G401 (cell line): ENCODE data around the gene CWH43. TPM values are rescaled to one million over a fixed set of nuclear protein-coding genes. Genes with fewer than 3 reads are reported as not detected.
"Not testable (repeated sequence)": the region's sequence is repeated elsewhere in the genome, so short reads cannot be mapped to it uniquely, and the experiment has no call there.

Experiments used
- DNase-seq: peaks from one replicate; pipeline ENCODE4 v3.0.0-alpha.2; 2015; ENCODE audit warnings: low spot score
- in situ Hi-C: cut with HindIII; loops from 2 replicates; pipeline ENCODE4 v1.10.0; 2016; ENCODE audit warnings: low sequenced_read_pairs, mixed read lengths
- total RNA-seq: library from RNA; depleted of rRNA; stranded (reverse); fragments of >200 nt; shearing (Covaris generic); gene quantifications from 2 replicates; pipeline ENCODE4 v1.2.3, GENCODE V29; 2014

CWH43 gene
- total RNA-seq, 1 experiment from 2014 or later: not detected

DNA sequence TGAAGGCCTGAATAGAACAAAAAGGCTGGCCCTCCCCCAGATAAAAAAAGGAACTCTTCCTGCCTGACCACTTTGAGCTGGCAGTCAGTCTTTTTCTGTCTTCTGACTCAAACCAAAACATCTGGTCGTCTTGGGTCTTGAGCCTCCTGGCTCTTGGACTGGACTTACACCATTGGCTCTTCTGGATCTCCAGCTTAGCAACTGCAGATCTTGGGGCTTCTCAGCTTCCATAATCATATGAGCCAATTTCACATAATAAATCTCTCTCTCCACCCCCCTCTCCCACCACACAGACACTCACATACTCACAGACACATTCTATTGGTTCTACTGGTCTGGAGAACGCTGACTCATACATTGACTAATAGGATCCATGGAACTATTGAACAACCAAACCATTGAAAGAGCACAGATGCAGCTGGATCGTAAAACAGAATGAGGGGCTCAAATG, 15.6 kb upstream of the CWH43 start:
- in situ Hi-C loops: no loop called here
- DNase-seq: no peak

DNA sequence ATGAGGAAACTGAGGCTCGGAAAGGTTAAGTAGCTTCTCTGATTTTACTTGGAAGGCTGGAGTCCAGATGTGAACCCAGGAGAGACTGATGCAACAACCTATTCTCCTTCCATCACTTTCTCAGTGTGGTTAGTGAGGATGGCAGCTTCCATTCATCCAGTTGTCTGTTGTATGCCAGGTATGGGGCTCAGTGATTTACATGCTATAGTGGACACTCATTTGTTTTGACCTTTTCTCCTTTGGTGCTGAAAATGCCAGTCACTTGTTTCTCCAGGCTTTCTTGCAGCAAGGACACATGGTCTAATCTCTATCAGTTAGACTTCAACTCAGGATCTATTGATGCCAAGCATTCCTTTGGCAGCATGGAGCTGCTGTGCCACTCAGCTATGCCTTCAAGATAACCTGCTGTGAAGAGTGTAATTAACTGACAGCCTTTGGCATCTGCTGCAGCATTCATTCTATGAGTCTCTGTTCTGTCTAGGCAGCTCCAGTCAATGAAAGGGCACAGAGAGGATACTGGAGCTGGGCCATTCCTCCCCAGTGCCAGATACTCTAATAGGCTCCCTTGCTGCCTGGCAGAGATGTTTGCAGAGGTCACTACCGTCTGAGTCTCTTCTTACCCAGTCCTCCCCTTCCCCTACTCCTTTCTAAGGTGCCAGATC, 11.0 kb upstream of the CWH43 start:
- DNase-seq: peak; percentile 67
- in situ Hi-C loops: no loop called here

DNA sequence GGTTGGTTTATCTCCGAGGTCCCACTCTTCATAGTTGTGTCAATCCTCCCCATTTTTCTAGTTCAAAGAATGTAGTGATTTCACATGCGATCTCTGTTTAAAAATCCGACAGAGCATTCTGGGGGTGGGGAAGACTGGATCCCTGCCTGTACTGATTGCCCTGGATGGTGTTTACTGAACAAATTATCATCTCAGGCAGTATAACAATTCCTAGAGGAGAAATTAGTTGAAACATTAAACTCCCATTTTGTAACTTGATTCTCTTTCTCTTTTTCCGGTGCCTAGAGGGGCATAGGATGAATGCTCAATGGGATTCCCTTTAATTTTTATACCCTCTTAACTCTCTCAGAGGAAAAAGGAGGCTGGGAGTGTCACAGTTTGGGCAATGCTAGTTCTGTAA, 10.0 kb upstream of the CWH43 start:
- in situ Hi-C loops: no loop called here
- DNase-seq: no peak

DNA sequence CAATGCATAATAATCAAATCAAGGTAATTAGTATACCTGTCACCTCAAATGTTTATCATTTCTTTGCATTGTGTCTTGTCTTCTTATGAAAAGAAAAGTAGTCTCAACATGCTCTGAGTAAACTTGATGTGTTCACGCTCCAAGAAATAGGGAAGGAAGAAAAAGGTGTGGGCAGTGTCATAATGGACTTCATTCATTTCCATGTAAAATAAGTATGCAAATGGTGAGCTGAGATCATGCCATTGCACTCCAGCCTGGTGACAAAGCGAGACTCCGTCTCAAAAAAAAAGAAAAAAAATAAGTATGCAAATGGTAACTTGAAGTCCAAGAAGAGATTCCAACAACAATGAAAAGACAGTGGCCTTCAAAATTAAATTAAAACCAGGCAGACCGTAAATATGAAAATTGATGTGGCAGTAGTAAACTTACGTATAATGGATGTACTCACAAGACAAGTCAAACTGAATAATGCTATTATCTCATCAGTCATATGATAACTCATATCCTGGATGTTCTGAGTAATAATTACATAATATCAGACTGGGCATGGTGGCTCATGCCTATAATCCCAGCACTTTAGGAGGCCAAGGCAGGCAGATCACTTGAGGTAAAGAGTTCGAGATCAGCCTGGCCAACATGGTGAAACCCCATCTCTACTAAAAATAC, 6.0 kb upstream of the CWH43 start:
- DNase-seq: no peak
- in situ Hi-C loops: no loop called here

DNA sequence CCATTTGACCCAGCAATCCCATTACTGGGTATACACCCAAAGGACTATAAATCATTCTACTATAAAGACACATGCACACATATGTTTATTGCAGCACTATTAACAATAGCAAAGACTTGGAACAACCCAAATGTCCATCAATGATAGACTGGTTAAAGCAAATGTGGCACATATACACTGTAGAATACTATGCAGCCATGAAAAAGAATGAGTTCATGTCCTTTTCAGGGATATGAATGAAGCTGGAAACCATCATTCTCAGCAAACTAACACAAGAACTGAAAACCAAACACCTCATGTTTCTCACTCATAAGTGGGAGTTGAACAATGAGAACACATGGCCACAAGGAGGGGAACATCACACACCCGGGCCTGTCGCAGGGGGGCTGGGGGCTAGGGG, 2.1 kb upstream of the CWH43 start:
- DNase-seq, in situ Hi-C loops: not testable (repeated sequence)

DNA sequence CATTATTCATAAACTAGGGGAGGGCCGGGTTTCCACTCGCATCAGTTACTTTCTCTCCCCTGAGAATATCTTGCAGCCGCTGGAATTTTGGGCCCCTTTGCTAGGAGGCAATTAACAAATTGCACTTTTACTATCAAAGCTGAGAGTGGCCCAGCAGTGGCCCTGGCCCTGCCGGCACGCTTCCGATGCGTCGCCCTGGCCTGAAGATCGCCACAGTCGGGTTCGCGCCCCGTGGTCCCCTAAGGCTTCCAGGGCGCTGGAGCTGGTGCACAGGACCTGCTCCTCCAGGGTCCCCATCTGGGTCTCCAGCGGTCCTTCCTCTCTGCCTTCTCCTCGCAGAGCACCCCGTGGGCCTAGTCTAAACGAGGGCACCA, 486 bp upstream of the CWH43 start:
- DNase-seq: no peak
- in situ Hi-C loops: no loop called here

DNA sequence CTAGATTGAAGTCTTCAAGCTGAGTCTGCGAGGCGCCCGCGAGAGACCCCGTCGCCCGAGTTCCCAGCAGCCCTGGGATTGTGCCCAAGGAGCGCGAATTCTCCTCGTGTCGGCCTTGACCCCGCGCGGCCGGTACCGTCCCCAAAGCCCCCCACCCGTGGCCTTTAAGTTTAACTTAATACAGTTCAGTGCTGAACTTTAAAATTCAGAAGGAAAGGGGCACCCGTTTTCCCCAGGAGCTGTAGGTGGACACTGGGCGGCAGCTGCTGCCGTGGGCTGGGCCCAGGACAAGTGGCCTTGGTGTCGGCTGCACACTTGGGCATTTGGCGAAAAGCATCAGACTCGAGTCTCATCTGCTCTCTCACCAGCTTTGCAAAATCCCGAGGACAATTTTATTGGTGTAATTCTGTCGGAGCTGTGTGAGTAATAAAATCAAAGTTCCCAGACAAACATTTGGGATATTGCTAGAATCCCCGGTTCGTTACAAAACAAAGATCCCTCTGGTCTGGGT, 634 bp downstream of the CWH43 start:
- in situ Hi-C loops: no loop called here

DNA sequence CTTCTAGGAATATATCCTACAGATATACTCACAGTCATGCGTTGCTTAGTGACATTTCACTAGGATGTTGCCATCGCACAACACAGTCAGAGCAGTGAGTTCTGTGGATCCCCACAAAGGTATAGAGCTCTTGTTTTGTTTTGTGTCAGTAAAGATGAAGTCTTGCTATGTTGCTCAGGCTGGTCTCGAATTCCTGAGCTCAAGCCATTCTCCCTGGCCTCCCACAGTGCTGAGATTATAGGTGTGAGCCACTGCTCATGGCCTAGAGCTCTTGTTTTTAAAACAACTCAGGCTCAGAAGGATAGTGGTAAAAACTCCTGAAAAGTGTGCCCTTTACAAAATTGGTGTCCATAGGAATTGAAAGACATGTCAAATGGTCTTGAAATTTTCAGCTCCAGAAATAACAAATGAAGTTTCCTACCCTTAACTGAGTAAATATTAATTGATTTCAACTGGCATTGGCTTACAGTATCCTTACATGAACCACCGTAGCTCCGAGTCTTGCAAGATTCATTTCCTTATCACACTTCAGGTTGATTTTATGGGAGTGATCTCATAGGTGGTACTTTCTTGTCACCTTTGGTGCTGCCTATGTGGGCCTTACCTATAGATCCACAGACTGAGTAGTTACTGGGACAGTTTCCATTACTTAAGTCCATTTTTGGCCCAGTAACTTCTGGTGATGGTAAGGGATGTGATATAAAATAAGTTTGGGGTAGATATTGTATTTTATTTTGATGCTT, 3.6 kb downstream of the CWH43 start:
- no peak for DNase-seq
- in situ Hi-C loops: no loop called here

More for the DNA sequence above, 634 bp downstream of the CWH43 start:
- no peak for DNase-seq

DNA sequence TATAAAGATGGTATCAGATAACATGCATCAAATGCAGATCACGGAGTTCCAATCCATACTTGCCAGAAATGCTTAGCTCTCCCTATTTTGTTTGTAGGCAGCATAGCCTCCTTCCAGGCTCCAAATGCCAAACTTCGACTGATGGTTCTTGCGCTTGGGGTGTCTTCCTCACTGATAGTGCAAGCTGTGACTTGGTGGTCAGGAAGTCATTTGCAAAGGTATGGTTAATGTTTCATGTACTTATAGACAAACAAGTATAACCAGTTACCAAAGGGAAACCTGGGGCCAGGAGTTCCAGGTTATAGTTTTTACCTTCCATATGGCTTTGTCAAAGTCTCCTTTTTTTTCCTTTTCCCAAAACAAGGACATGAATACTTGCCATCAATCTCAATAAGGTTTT, 5.3 kb downstream of the CWH43 start:
- DNase-seq: no peak
- in situ Hi-C loops: no loop called here

DNA sequence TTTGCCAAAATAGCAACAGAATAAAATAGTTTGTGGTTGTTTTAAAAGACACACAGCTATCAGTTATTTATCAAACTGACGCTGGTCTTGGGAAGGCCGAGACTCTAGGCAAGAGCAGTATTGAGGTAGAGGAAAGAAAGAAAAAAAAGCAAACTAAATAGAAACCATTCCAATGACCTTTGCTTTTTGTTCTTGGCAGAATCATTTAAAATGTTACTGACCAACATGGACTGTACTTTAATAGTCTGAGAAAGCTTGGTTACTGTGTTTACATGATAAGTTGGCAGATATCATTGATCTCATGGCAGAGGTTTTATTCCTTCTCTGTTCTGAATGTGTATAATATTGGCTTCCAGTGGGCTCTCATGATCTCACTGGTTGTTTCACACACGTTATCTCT, 11.9 kb downstream of the CWH43 start:
- in situ Hi-C loops: no loop called here
- no peak for DNase-seq

DNA sequence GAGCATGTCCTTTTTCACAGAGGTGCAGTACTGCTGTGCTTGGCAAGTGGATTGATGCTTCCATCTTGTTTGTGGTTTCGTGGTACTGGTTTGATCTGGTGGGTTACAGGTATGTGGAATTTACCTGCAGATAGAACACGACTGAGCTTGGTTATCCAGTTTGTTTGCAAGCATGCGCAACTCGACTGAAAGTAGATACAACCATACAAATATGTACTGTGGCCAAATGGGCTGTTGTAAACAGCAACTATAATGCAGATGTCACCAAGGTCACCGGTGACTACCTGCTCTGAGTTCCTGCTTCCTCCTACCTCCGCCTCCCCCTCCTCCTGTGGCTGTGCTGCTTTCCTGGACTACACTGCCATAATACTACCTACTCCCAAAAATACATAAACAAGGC, 12.4 kb downstream of the CWH43 start:
- no peak for DNase-seq
- in situ Hi-C loops: no loop called here

DNA sequence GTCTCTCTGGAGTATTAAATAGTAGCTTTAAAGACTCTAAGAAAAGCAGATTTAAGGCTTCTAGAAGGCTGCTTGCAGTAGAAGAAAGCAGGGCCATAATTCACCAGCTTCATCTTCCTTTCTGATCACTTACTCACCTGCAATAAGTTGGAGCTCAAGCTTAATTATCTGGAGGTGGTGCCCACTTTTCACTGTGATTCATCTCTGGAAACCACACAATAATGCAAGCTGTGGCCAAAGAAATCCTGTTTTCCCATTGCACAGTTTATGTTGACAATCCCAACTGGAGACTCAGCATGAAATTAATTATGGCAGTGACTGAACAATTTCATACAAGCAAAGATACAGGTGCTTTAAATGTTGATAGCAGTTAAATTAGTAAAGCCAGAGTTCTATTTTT, 14.7 kb downstream of the CWH43 start:
- in situ Hi-C loops: no loop called here
- DNase-seq: no peak

DNA sequence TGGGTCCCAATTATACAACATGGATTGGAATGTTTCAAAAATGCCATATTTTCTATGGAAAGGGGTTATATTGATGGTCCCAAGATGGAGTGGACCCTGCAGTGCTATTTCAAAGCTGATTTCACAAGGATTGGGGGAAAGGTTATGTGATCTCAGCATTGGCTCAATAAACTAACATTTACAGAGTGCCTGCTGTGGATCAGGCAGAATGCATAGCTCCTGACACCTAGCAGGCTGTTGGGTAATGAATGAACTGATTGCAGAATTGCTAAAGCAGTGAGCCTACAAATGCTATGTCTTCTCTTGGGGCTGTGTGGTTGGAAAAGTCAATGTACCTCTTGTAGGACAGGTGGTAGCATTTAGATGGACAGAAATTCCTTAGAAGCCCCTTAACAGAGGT, 16.9 kb downstream of the CWH43 start:
- in situ Hi-C loops: no loop called here
- DNase-seq: no peak

DNA sequence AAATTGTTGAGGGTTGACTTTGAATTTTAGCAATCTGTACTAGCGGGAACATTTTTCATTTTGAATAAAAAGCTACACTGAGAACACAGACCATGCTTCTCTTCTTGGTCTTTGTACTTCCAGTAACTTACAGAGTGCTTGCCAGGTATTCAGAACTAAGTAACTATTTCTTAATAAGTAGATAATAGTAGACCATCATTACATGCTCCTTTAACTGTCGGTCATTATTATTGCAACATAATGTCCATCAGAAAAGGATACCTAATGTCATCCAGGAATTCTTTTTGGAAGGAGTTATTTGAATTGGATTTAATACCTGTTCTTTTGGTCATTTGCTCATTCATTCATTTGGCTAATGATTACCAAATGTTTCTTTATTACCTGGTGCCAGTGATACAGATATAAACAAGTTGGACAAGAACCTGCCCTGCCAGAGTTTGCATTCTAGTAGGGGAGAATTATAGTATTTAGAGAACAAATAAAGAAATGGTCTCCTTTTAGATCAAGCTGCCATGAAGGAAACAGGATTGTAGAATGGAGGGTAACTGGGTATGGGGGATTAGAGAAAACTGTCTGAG, 32.7 kb downstream of the CWH43 start:
- in situ Hi-C loops: no loop called here
- no peak for DNase-seq

DNA sequence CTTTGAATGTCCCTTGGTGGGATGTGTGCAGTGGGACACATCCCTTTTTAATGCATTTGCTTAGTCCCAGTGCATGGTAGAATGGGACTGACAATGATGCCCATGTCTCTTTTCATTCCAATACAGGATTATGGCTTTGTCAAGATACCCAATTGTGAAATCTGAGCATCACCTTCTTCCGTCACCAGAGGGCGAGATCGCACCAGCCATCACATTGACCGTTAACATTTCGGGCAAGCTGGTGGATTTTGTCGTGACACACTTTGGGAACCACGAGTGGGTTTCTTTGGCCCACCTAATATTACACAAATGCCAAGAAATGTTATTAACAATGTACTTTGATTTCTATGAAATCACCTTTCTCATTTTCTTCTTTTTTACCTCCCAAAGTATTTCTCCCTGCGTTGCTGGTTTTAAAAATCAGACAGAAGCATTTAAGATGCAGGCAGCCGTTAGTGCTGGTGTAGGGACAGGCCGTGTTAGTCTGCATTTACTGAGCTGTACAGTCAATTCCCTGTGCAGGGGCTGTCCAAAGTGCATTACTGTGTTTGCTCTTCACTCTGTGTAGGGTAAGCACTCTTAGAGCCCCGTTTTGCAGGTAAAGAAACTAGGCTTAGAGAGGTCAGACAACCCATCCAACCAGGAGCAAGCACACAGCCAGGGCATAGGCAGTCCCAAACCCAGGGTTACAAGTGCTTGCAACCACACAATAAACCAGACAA, 46.5 kb downstream of the CWH43 start:
- in situ Hi-C loops: no loop called here

DNA sequence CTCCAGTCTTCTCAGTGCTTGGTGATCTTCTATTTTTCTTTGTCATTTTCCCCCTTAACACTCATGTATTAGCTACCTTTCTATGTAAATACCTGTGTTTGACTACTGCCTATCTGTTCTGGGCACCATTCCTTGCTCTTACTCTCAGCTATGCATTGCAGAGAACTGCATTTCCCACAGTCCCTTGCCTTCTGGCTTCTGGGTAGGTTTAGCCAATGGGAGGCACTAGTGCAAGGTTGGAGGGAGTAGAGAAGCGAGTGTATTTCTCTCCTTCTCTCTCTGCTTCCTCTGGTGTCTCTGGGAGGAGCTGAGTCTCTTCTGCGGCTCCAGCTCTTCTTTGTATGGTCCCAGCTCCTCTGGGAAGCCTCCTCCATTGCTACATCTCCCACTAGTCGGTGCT, 50.5 kb downstream of the CWH43 start:
- no peak for DNase-seq
- in situ Hi-C loops: no loop called here

More for the DNA sequence above, 46.5 kb downstream of the CWH43 start:
- peak; percentile 45 for DNase-seq

DNA sequence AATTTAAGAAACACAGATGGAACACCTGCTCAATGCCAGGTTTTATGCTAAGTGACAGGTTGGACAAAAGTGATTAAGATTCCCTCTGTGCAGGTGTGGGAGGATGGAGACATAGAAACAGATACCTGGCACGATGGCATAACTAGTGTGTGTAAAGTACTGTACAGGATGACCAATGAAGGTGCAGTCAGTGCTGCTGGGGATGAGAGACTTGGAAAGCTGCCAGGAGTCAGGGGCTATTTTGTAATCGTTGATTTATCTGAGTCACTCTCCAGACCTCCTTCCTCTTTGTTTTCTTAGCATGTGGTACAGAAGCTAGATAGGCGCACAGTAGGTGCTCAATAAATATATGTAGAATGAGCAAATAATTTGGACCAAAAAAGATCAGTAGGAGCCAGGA, 58.2 kb downstream of the CWH43 start:
- no peak for DNase-seq
- in situ Hi-C loops: no loop called here

DNA sequence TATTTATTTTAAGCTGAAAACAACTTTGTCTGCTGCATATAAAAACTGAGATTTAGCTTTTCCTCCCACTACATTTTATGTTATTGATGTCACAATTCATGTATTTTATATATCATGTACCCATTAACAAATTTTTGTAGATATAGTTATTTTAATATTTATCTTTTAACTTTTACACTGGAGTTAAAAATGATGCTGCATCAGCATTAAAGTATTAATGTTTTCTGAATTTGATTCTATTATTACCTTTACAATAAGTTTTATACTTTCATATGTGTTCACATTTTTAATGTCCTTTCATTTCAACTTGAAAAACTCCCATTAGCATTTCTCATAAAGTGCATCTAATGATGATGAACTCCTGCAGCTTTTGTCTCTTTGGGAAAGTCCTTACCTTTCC, 72.2 kb downstream of the CWH43 start:
- DNase-seq: no peak
- in situ Hi-C loops: no loop called here

DNA sequence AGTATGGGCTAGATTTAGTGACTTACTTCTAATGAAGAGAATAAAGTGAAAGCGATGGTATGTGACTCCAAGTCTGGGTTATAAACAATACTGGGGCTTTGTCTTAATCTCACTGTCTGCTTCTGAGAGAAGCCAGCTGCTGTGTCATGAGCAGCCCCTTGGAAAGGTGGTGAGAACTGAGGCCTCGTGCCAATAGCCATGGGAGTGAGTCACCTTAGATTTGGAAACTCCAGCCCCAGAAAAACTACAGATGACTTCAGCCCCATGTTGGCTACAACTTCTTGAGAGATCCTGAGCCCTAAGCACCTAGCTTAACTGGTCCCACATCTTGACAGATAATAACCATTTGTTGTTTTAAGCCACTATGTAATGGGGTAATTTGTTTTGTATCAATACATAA, 77.6 kb downstream of the CWH43 start:
- DNase-seq: no peak
- in situ Hi-C loops: no loop called here
